Activated CD4-positive, alpha-beta memory T cell treated with anti-CD3 and anti-CD28 coated beads for 36 hours (primary cell): Measurements from ENCODE around the gene MKRN2. TPM values are rescaled to one million over a fixed set of nuclear protein-coding genes. Genes with fewer than 3 reads are reported as not detected.
"Not testable (repeated sequence)": the region's sequence is repeated elsewhere in the genome, so short reads cannot be mapped to it uniquely, and the experiment has no call there.

Experiments
- CTCF ChIA-PET: fragments of 350-600 bp; sonication (Branson Sonifier 250); formaldehyde crosslinking; loops from one replicate; lab custom pipeline; 2021; ENCODE audit warnings: antibody characterized with exemption, inconsistent platforms; lab: Charles Lee
- POLR2A ChIA-PET: fragments of 350-600 bp; sonication (Branson Sonifier 250); formaldehyde crosslinking; loops from one replicate; lab custom pipeline; 2021; ENCODE audit warnings: antibody characterized with exemption; lab: Charles Lee
- DNase-seq: peaks from one replicate; pipeline ENCODE4 v3.0.0-alpha.2; 2020
- H3K27ac Mint-ChIP-seq: one replicate; pipeline ENCODE4 v1.8.0; 2021; ENCODE audit warnings: mixed read lengths
- H3K27me3 Mint-ChIP-seq: one replicate; pipeline ENCODE4 v1.8.0; 2021; ENCODE audit warnings: mixed read lengths
- H3K36me3 Mint-ChIP-seq: one replicate; pipeline ENCODE4 v1.8.0; 2021; ENCODE audit warnings: mixed read lengths
- H3K4me1 Mint-ChIP-seq: one replicate; pipeline ENCODE4 v1.8.0; 2021; ENCODE audit warnings: low read depth, mixed read lengths
- H3K4me3 Mint-ChIP-seq: one replicate; pipeline ENCODE4 v1.8.0; 2021; ENCODE audit warnings: mild to moderate bottlenecking, mixed read lengths
- H3K9me3 Mint-ChIP-seq: one replicate; pipeline ENCODE4 v1.8.0; 2021; ENCODE audit warnings: mixed read lengths
- intact Hi-C: fragments of 100-400 bp; cut with micrococcal nuclease; formaldehyde crosslinking; loops from one replicate; pipeline ENCODE4 v1.15.1; 2023
- total RNA-seq, 2 experiments: library from RNA; stranded (reverse); gene quantifications; one replicate each; pipeline ENCODE4 v1.2.3, GENCODE V29; 2021

Gene MKRN2
- total RNA-seq, 2 experiments from 2014 or later = 28.5 to 30.1 TPM

- POLR2A ChIA-PET = interaction anchor here (0.8 kb wide), 1 partner anchor 11 kb away, joined by 5 read pairs; no protein-coding TSS in a partner anchor
- Mint-ChIP-seq H3K27me3 (no peaks in the 10 kb centered on the region), H3K36me3 (peaks cover 35% of the 10 kb centered on the region), H3K4me3 (no peak overlapping the region), H3K27ac (no peak overlapping the region), H3K4me1 (no peaks in the 10 kb centered on the region), H3K9me3 (no peaks in the 10 kb centered on the region)
- no peak for DNase-seq
- intact Hi-C loops = no loop called here
- CTCF ChIA-PET = interaction anchor here (0.9 kb wide), 1 partner anchor 15 kb away, joined by 3 read pairs; no protein-coding TSS in a partner anchor
Measured at GRCh38 chr3:12522721-12523120, 34.2 kb upstream of the MKRN2 start.

GRCh38 chr3:12527757-12528143, 29.1 kb upstream of the MKRN2 start:
- no peak overlapping the region for H3K4me3 Mint-ChIP-seq
- CTCF ChIA-PET = no interaction called here
- no peak for DNase-seq
- H3K4me1 Mint-ChIP-seq = peaks cover 5% of the 10 kb centered on the region
- H3K27ac Mint-ChIP-seq = no peak overlapping the region
- intact Hi-C loops = no loop called here
- H3K36me3 Mint-ChIP-seq = peaks cover 41% of the 10 kb centered on the region
- POLR2A ChIA-PET = no interaction called here
- H3K27me3 Mint-ChIP-seq = no peaks in the 10 kb centered on the region
- no peaks in the 10 kb centered on the region for H3K9me3 Mint-ChIP-seq

DNA sequence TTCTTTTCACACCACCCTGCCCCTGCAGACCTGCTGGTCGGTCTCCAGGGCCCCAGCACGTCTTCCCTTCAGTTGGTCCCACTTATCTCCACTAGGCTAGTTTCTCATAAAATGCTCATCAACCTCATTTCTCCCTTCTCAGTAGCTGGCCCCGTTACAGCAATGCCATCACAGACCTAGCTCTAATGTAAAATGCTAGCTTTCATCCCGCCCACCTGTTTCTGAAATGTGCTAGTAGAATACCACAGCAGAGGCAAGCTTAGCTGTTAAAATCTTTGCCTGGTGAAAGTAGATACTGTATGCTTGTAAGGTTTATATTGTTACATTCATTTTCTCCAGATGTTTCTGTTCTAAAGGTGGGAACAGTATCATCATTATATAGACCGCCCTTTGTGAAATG, 24.7 kb upstream of the MKRN2 start:
- CTCF ChIA-PET = no interaction called here
- Mint-ChIP-seq H3K9me3 (no peaks in the 10 kb centered on the region), H3K4me1 (peaks cover 5% of the 10 kb centered on the region), H3K4me3 (no peak overlapping the region), H3K36me3 (peaks cover 29% of the 10 kb centered on the region), H3K27me3 (no peaks in the 10 kb centered on the region), H3K27ac (no peak overlapping the region)
- DNase-seq = peak; percentile 12
- POLR2A ChIA-PET = no interaction called here
- intact Hi-C loops = no loop called here

DNA sequence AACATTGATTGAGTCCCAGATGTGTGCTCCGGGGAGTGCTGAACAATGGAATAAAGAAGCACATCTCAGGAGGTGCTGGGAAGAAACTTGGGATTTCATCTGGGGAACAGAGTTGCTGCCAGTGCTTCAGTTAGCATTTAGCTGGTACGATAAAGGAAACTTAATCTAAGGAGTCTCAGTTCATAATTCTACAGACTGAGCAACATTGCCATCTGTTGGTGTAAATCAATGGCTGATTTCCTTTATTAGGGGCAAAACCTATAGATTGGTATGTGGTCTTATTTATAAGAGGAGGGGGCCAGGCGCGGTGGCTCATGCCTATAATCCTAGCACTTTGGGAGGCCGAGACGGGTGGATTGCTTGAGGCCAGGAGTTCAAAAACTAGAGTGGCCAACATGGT, 20.5 kb upstream of the MKRN2 start:
- peaks cover 5% of the 10 kb centered on the region for H3K4me1 Mint-ChIP-seq
- intact Hi-C loops = no loop called here
- H3K9me3 Mint-ChIP-seq = no peaks in the 10 kb centered on the region
- H3K4me3 Mint-ChIP-seq = no peak overlapping the region
- peaks cover 15% of the 10 kb centered on the region for H3K36me3 Mint-ChIP-seq
- no peaks in the 10 kb centered on the region for H3K27me3 Mint-ChIP-seq
- ChIA-PET POLR2A (interaction anchor here (0.5 kb wide), 1 partner anchor 25 kb away, joined by 3 read pairs; no protein-coding TSS in a partner anchor), CTCF (no interaction called here)
- no peak for DNase-seq
- H3K27ac Mint-ChIP-seq = no peak overlapping the region

GRCh38 chr3:12541625-12542024, 15.3 kb upstream of the MKRN2 start:
- CTCF ChIA-PET = no interaction called here

GRCh38 chr3:12543497-12543896, 13.4 kb upstream of the MKRN2 start:
- DNase-seq, H3K9me3 Mint-ChIP-seq, intact Hi-C loops, H3K4me1 Mint-ChIP-seq, H3K27me3 Mint-ChIP-seq, H3K36me3 Mint-ChIP-seq, H3K27ac Mint-ChIP-seq, H3K4me3 Mint-ChIP-seq: not testable (repeated sequence)
- ChIA-PET CTCF (interaction anchor here (1.4 kb wide), 1 partner anchor 59 kb away, joined by 4 read pairs; the partner anchor contains the start of gene TSEN2), POLR2A (interaction anchor here (1.0 kb wide), 1 partner anchor 9 kb away, joined by 3 read pairs; no protein-coding TSS in a partner anchor)

More at GRCh38 chr3:12541625-12542024, 15.3 kb upstream of the MKRN2 start:
- DNase-seq = no peak
- intact Hi-C loops = no loop called here
- H3K9me3 Mint-ChIP-seq = no peaks in the 10 kb centered on the region
- H3K4me3 Mint-ChIP-seq = no peak overlapping the region
- no peaks in the 10 kb centered on the region for H3K4me1 Mint-ChIP-seq
- no peak overlapping the region for H3K27ac Mint-ChIP-seq
- H3K27me3 Mint-ChIP-seq = no peaks in the 10 kb centered on the region
- POLR2A ChIA-PET = no interaction called here
- H3K36me3 Mint-ChIP-seq = no peaks in the 10 kb centered on the region

DNA sequence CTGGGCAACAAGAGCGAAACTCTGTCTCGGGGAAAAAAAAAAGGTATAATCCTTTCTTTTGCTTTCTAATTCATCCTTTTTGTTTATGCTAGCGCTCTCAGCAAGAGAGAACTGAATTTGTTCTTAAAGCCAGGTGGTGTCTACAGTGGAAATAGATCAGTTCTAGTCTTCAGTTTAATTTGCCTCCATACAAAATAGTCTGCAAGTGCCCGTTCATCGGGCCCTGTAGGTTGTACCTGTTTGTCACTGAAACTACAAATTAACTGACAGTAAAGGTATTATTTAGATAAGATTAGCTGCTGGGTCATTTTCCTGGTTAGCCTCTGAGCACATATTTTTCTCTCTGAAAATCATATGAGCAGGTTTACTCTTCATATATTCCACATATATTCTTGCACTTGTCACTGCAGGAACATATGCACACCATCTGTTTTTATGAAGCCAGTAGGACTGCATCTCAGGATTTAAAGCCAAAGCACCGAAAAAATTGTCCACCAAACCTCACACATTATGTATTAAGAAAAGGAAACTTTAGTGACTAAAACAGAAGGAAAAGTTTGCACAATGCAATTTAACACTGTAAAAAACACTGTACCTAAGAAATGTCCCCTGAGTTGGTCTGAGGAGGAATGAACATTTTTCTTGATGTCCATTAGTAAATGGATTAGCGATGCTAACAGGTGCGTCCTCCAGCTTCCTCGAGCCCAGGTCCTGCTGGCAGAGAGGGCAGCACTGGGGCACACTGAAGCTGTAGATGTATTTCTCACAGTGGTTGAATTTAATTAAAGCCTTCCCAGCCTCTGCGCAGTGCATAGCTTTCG, 12.0 kb upstream of the MKRN2 start:
- intact Hi-C loops = no loop called here
- no peaks in the 10 kb centered on the region for H3K36me3 Mint-ChIP-seq
- no peaks in the 10 kb centered on the region for H3K9me3 Mint-ChIP-seq
- DNase-seq = no peak
- no peak overlapping the region for H3K27ac Mint-ChIP-seq
- ChIA-PET POLR2A (interaction anchor here (0.9 kb wide), 1 partner anchor 13 kb away, joined by 3 read pairs; no protein-coding TSS in a partner anchor), CTCF (interaction anchor here (0.6 to 1.4 kb wide), 3 partner anchors 10 to 61 kb away, joined by 3 to 5 read pairs (median 4); partner anchors contain the start of gene TSEN2)
- no peak overlapping the region for H3K4me3 Mint-ChIP-seq
- H3K4me1 Mint-ChIP-seq = no peaks in the 10 kb centered on the region
- H3K27me3 Mint-ChIP-seq = no peaks in the 10 kb centered on the region

DNA sequence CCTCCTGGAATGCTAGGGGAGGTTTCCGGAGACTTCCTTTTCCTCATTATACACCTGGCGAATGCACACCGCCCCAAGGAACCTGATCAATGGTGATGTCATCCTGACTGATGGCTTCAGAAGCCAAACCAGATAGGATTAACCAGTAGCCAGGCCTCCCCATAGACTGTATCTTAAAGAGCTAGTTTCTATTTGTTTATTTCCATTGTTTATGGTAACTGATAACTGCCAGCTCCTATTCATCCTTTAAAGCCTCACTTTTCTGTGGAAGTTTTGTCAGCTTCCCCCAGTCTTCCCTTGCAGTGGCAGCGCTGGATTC, 11.5 kb upstream of the MKRN2 start, which contains the start of gene MKRN2OS:
Gene MKRN2OS, minus strand, starts transcription at position 27 of the 319 bp plus-strand sequence. CDS start 35 bp downstream, outside the sequence.
- Mint-ChIP-seq H3K4me3 (no peak within 1 kb of the TSS), H3K4me1 (no peaks in the 10 kb centered on the region), H3K27me3 (peaks cover 3% of the 10 kb centered on the region), H3K9me3 (no peaks in the 10 kb centered on the region), H3K27ac (no peak within 1 kb of the TSS), H3K36me3 (no peaks in the 10 kb centered on the region)
- intact Hi-C loops = no loop called here
- DNase-seq = no peak
- CTCF ChIA-PET = interaction anchor here (0.6 to 1.3 kb wide), 2 partner anchors 9 to 32 kb away, joined by 3 to 5 read pairs; no protein-coding TSS in a partner anchor
- POLR2A ChIA-PET = no interaction called here

- DNase-seq = no peak
- H3K4me1 Mint-ChIP-seq = peaks cover 7% of the 10 kb centered on the region
- no peak overlapping the region for H3K27ac Mint-ChIP-seq
- H3K27me3 Mint-ChIP-seq = peaks cover 25% of the 10 kb centered on the region
- intact Hi-C loops = no loop called here
- H3K4me3 Mint-ChIP-seq = no peak overlapping the region
- no peaks in the 10 kb centered on the region for H3K9me3 Mint-ChIP-seq
- no peaks in the 10 kb centered on the region for H3K36me3 Mint-ChIP-seq
- POLR2A ChIA-PET = no interaction called here
- CTCF ChIA-PET = no interaction called here
Measured at GRCh38 chr3:12549971-12550760, 6.7 kb upstream of the MKRN2 start.

GRCh38 chr3:12553921-12554391, 2.9 kb upstream of the MKRN2 start:
- ChIA-PET CTCF (interaction anchor here (0.8 to 1.0 kb wide), 3 partner anchors 74 to 266 kb away, joined by 3 read pairs; no protein-coding TSS in a partner anchor), POLR2A (no interaction called here)
- peaks cover 28% of the 10 kb centered on the region for H3K4me1 Mint-ChIP-seq
- no peak for DNase-seq
- intact Hi-C loops = no loop called here
- H3K9me3 Mint-ChIP-seq = no peaks in the 10 kb centered on the region
- no peak overlapping the region for H3K27ac Mint-ChIP-seq
- peaks cover 33% of the 10 kb centered on the region for H3K27me3 Mint-ChIP-seq
- peak overlapping the region; percentile 79 for H3K4me3 Mint-ChIP-seq
- no peaks in the 10 kb centered on the region for H3K36me3 Mint-ChIP-seq

- Mint-ChIP-seq H3K27me3 (peaks cover 26% of the 10 kb centered on the region), H3K36me3 (no peaks in the 10 kb centered on the region), H3K27ac (peak overlapping the region; percentile 35), H3K4me3 (peak overlapping the region; percentile 78), H3K4me1 (peaks cover 51% of the 10 kb centered on the region), H3K9me3 (no peaks in the 10 kb centered on the region)
- intact Hi-C loops = loop anchor here (1.0 to 5.0 kb wide), 3 partner anchors 72 to 284 kb away; partner anchors contain the start of genes RPL32 and TSEN2
- ChIA-PET POLR2A (interaction anchor here (0.5 kb wide), 1 partner anchor 854 kb away, joined by 3 read pairs; no protein-coding TSS in a partner anchor), CTCF (no interaction called here)
- DNase-seq = no peak
Measured at GRCh38 chr3:12556314-12556689, 585 bp upstream of the MKRN2 start.
